HepG2 (cell line): ENCODE results near the gene ARHGEF3. TPM values are rescaled to one million over a fixed set of nuclear protein-coding genes. Genes with fewer than 3 reads are reported as not detected.

Experiments
- ATAC-seq: fragments of 200-7000 bp; cut with Tn5 transposase; 3 replicates; pipeline ENCODE4 v1.9.1; 2020; ENCODE audit warnings: mild to moderate bottlenecking, moderate library complexity
- BruUV-seq: library from RNA; stranded (reverse); fragments of 400-500 nt; replicated peaks from 2 replicates; lab custom pipeline; 2021; lab: Mats Ljungman, UMichigan
- CTCF ChIA-PET: fragments of 300-600 bp; formaldehyde crosslinking; extraction: SDS; loops from one replicate; lab custom pipeline; 2021; ENCODE audit warnings: low total read pairs, inconsistent platforms, low intra/inter-chr PET ratio; lab: Yijun Ruan, JAX
- POLR2A ChIA-PET: fragments of 350-600 bp; sonication (Branson Sonifier 250); formaldehyde crosslinking; loops from one replicate; lab custom pipeline; 2020; ENCODE audit warnings: antibody characterized with exemption, inconsistent platforms; lab: Yijun Ruan, JAX
- DNase-seq: peaks from one replicate; pipeline ENCODE4 v3.0.0-alpha.2; 2015; ENCODE audit warnings: low spot score
- FAIRE-seq: peaks from 3 replicates; lab custom pipeline; 2011; peaks lifted over from hg19 to GRCh38; lab: Jason Lieb, UNC
- H2AFZ ChIP-seq: one replicate; pipeline ENCODE4 v1.6.1; 2011; ENCODE audit warnings: low read length, inconsistent platforms
- H3K27ac ChIP-seq: fragments of 300-600 bp; 3 replicates; pipeline ENCODE4 v1.8.0; 2011; ENCODE audit warnings: mixed run types, mild to moderate bottlenecking, mixed read lengths, low read length, inconsistent platforms; ENCODE audit not compliant: insufficient read depth; ENCODE audit errors: extremely low read length
- H3K27me3 ChIP-seq, 2 experiments: fragments of 200-600 bp in 1 of 2; 2 replicates in 1 of 2; 3 replicates in 1 of 2; pipeline versions ENCODE4 v1.6.0 to v1.8.0; 2011; ENCODE audit warnings: low read length in 2 of 2, mild to moderate bottlenecking in 2 of 2, moderate library complexity in 2 of 2, inconsistent platforms in 1 of 2; ENCODE audit not compliant: insufficient read depth in 2 of 2, control insufficient read depth in 1 of 2
- H3K36me3 ChIP-seq, 2 experiments: fragments of 200-600 bp in 1 of 2; replicated peaks in 1 of 2; 2 replicates in 1 of 2; 3 replicates in 1 of 2; pipeline versions ENCODE4 v1.5.1 to v1.8.0; 2011; ENCODE audit warnings: low read length in 2 of 2, inconsistent platforms in 1 of 2; ENCODE audit not compliant: insufficient read depth in 2 of 2, control insufficient read depth in 1 of 2
- H3K4me1 ChIP-seq: 2 replicates; pipeline ENCODE4 v1.5.1; 2012; ENCODE audit warnings: low read length, inconsistent platforms; ENCODE audit not compliant: insufficient read depth
- H3K4me2 ChIP-seq: 2 replicates; pipeline ENCODE4 v1.6.0; 2011; ENCODE audit warnings: low read depth, low read length, inconsistent platforms
- H3K4me3 ChIP-seq, 3 experiments: fragments of 200-600 bp in 1 of 3; sonication (generic), shearing (Covaris generic) in 1 of 3; replicated peaks in 1 of 3; 2 replicates each; pipeline ENCODE4 v1.5.1; 2011 to 2016; ENCODE audit warnings: low read length in 3 of 3, inconsistent platforms in 2 of 3, low read depth in 2 of 3, mild to moderate bottlenecking in 2 of 3, control low read depth in 1 of 3, mixed read lengths in 1 of 3; ENCODE audit not compliant: insufficient read depth in 1 of 3
- H3K79me2 ChIP-seq: one replicate; pipeline ENCODE4 v1.6.1; 2011; ENCODE audit warnings: low read length, inconsistent platforms; ENCODE audit not compliant: insufficient read depth
- H3K9ac ChIP-seq: 2 replicates; pipeline ENCODE4 v1.6.0; 2011; ENCODE audit warnings: mild to moderate bottlenecking, low read depth, low read length, inconsistent platforms; ENCODE audit not compliant: insufficient read depth
- H3K9me3 ChIP-seq: 2 replicates; pipeline ENCODE4 v1.5.1; 2012; ENCODE audit warnings: mild to moderate bottlenecking, low read length
- H4K20me1 ChIP-seq: 2 replicates; pipeline ENCODE4 v1.6.0; 2011; ENCODE audit warnings: inconsistent platforms, mild to moderate bottlenecking, low read length, moderate library complexity; ENCODE audit not compliant: insufficient read depth
- CENPX ChIP-seq: sonication (generic); formaldehyde crosslinking; IDR thresholded peaks from 2 replicates; pipeline ENCODE4 v1.9.0; 2021; ENCODE audit warnings: mild to moderate bottlenecking, missing genetic modification reagents, moderate library complexity
- DBP ChIP-seq: sonication (generic); formaldehyde crosslinking; IDR thresholded peaks from 2 replicates; pipeline ENCODE4 v1.4.0; 2020; ENCODE audit warnings: missing genetic modification reagents; ENCODE audit errors: not compliant biosample characterization
- HINFP ChIP-seq: sonication (generic); formaldehyde crosslinking; IDR thresholded peaks from 2 replicates; pipeline ENCODE4 v1.4.0; 2020; ENCODE audit warnings: low read depth, mild to moderate bottlenecking, missing genetic modification reagents
- IKZF4 ChIP-seq: sonication (generic); formaldehyde crosslinking; IDR thresholded peaks from 2 replicates; pipeline ENCODE4 v1.5.1; 2020; ENCODE audit warnings: borderline replicate concordance, mild to moderate bottlenecking, low read depth, missing genetic modification reagents; ENCODE audit errors: not compliant biosample characterization
- PBX3 ChIP-seq: sonication (generic); formaldehyde crosslinking; IDR thresholded peaks from 2 replicates; pipeline ENCODE4 v1.8.1; 2023; ENCODE audit warnings: missing genetic modification reagents, inconsistent platforms, borderline replicate concordance
- SCMH1 ChIP-seq: sonication (generic); formaldehyde crosslinking; IDR thresholded peaks from 2 replicates; pipeline ENCODE4 v1.9.0; 2021; ENCODE audit warnings: missing genetic modification reagents, mild to moderate bottlenecking, borderline replicate concordance
- SKI ChIP-seq: fragments of 450-650 bp; IDR thresholded peaks from one replicate; pipeline ENCODE4 v1.6.1; 2018; ENCODE audit warnings: mild to moderate bottlenecking; ENCODE audit not compliant: partially characterized antibody
- SP1 ChIP-seq, 2 experiments: fragments of 450-650 bp in 1 of 2; sonication (generic) in 1 of 2; formaldehyde crosslinking in 1 of 2; IDR thresholded peaks; 2 replicates each; pipeline versions ENCODE4 v1.4.0 to v1.6.1; 2016 to 2020; ENCODE audit warnings: missing genetic modification reagents in 1 of 2
- ZBTB14 ChIP-seq: sonication (generic); formaldehyde crosslinking; IDR thresholded peaks from 2 replicates; pipeline ENCODE4 v1.4.0; 2020; ENCODE audit warnings: missing genetic modification reagents
- ZNF235 ChIP-seq: sonication (generic); formaldehyde crosslinking; IDR thresholded peaks from 2 replicates; pipeline ENCODE4 v1.8.1; 2023; ENCODE audit warnings: mild to moderate bottlenecking, missing genetic modification reagents, borderline replicate concordance
- ZNF451 ChIP-seq: sonication (generic); formaldehyde crosslinking; IDR thresholded peaks from 2 replicates; pipeline ENCODE4 v1.5.0; 2020; ENCODE audit warnings: mild to moderate bottlenecking, missing genetic modification reagents
- ZNF510 ChIP-seq: sonication (generic); formaldehyde crosslinking; IDR thresholded peaks from 2 replicates; pipeline ENCODE4 v1.4.0; 2020; ENCODE audit warnings: low read depth, mild to moderate bottlenecking, missing genetic modification reagents
- ZNF660 ChIP-seq: sonication (generic); formaldehyde crosslinking; IDR thresholded peaks from 2 replicates; pipeline ENCODE4 v1.5.1; 2020; ENCODE audit warnings: mild to moderate bottlenecking, low read depth, missing genetic modification reagents, borderline replicate concordance
- WGBS: methylation state at CpG from one replicate; pipeline ENCODE4 v1.1.6; 2017; ENCODE audit warnings: low lambda C conversion rate; 5-methylcytosine and 5-hydroxymethylcytosine counted together
- in situ Hi-C: cut with HindIII; loops from 2 replicates; pipeline ENCODE4 v1.10.0; 2017; ENCODE audit warnings: low pct_unique_long_range_greater_than_20kb; ENCODE audit not compliant: extremely low pct_ligation_motif_present
- intact Hi-C: fragments of 100-400 bp; cut with micrococcal nuclease; formaldehyde crosslinking; loops from one replicate; pipeline ENCODE4 v1.10.0; 2022; ENCODE audit not compliant: unreplicated experiment
- polyA plus RNA-seq, 8 experiments: library from polyadenylated mRNA; depleted of rRNA in 3 of 8; stranded (reverse) in 7 of 8; unstranded in 1 of 8; fragments of >200 nt; fragmentation: Illumina TruSeq in 4 of 8; extraction: Trizol in 4 of 8; gene quantifications; 2 replicates each; pipeline versions ENCODE4 v1.2.1 to v1.2.3, GENCODE V29; 2011 to 2016; ENCODE audit warnings: low read depth in 4 of 8, missing spikeins in 1 of 8, mixed read lengths in 1 of 8; ENCODE audit not compliant: insufficient read depth in 1 of 8
- total RNA-seq, 5 experiments: library from RNA; depleted of rRNA; stranded (reverse); fragments of >200 nt; fragmentation: Illumina TruSeq; extraction: Trizol; gene quantifications; 2 replicates each; pipeline ENCODE4 v1.2.3, GENCODE V29; 2016; ENCODE audit warnings: low read depth in 1 of 5

The ARHGEF3 gene
- total and polyA plus RNA-seq, 2 of the 13 experiments (the other 11 are each of a cell fraction or from before 2014, with no cell fraction given), result 14.8 to 23.1 TPM

GRCh38 chr3:56762718-56763117 is 39.0 kb downstream of the ARHGEF3 start:
- Histone ChIP-seq H3K4me3 (no peak overlapping the region), H3K36me3 (peaks cover 3 to 9% of the 10 kb centered on the region in 2 experiments; a peak in 4 of 5 replicates), H3K4me1 (peaks cover 19% of the 10 kb centered on the region), H3K4me2 (no peak overlapping the region), H3K27me3 (no peaks in the 10 kb centered on the region), H3K27ac (no peak overlapping the region), H4K20me1 (no peaks in the 10 kb centered on the region), H3K9ac (no peak overlapping the region), H2AFZ (no peak overlapping the region), H3K79me2 (peaks cover 6% of the 10 kb centered on the region), H3K9me3 (no peaks in the 10 kb centered on the region)
- 90% methylated on average over 1 of the region's 1 CpG for WGBS
- in situ Hi-C loops, result no loop called here
- no peak for DNase-seq
- no TSS peak for BruUV-seq
- CTCF ChIA-PET, result no interaction called here
- no peak for ATAC-seq
- TF ChIP-seq SP1 (IDR thresholded peaks at IDR 0.05) (no peak), SP1 (CRISPR knock-in tag; IDR thresholded peaks at IDR 0.05) (no peak), ZNF660 (no peak), PBX3 (CRISPR knock-in tag) (no peak), SCMH1 (CRISPR knock-in tag) (no peak), ZBTB14 (no peak), IKZF4 (CRISPR knock-in tag) (no peak), CENPX (no peak), ZNF510 (CRISPR knock-in tag) (no peak), ZNF451 (no peak), DBP (no peak), SKI (no peak), HINFP (CRISPR knock-in tag) (no peak), ZNF235 (CRISPR knock-in tag) (no peak)
- FAIRE-seq, result no peak
- POLR2A ChIA-PET, result no interaction called here
- intact Hi-C loops, result no loop called here
